Vagina (tissue), 2 donors: Measurements from ENCODE around the gene BMP5. TPM values are rescaled to one million over a fixed set of nuclear protein-coding genes. Genes with fewer than 3 reads are reported as not detected.

Experiments used
- DNase-seq, 2 donors: peaks; one replicate each; pipeline ENCODE4 v3.0.0-alpha.2; 2017; ENCODE audit errors: extremely low spot score in 2 of 2
- H3K27ac ChIP-seq: fragments of 200-600 bp; sonication (generic); one replicate; pipeline ENCODE4 v1.5.1; 2019
- H3K27me3 ChIP-seq: fragments of 200-600 bp; sonication (generic); one replicate; pipeline ENCODE4 v1.5.1; 2019
- H3K36me3 ChIP-seq, 2 donors: fragments of 200-600 bp; sonication (generic); one replicate each; pipeline ENCODE4 v1.5.1; 2017 to 2019
- H3K4me1 ChIP-seq: fragments of 200-600 bp; sonication (generic); one replicate; pipeline ENCODE4 v1.5.1; 2019
- H3K4me3 ChIP-seq, 2 donors: fragments of 200-600 bp; sonication (generic); 1 replicate in 1 of 2; 2 replicates in 1 of 2; pipeline ENCODE4 v1.5.1; 2016 to 2019
- H3K9me3 ChIP-seq: fragments of 200-600 bp; sonication (generic); one replicate; pipeline ENCODE4 v1.5.1; 2019
- CTCF ChIP-seq, 3 experiments: fragments of 450-650 bp in 2 of 3; fragments of 200-600 bp in 1 of 3; sonication (generic) in 1 of 3; IDR thresholded peaks; one replicate each; pipeline ENCODE4 v1.5.1; 2017 to 2019; ENCODE audit warnings: antibody characterized with exemption in 3 of 3, mild to moderate bottlenecking in 2 of 3, moderate library complexity in 2 of 3
- POLR2A ChIP-seq, 2 donors: fragments of 450-650 bp; IDR thresholded peaks; one replicate each; pipeline ENCODE4 v1.6.1; 2017; ENCODE audit warnings: antibody characterized with exemption in 2 of 2, mild to moderate bottlenecking in 2 of 2, moderate library complexity in 2 of 2
- POLR2AphosphoS5 ChIP-seq, 2 donors: sonication (generic); formaldehyde crosslinking; IDR thresholded peaks; one replicate each; pipeline ENCODE4 v1.9.0; 2017; ENCODE audit warnings: antibody characterized with exemption in 2 of 2, mild to moderate bottlenecking in 2 of 2, low read depth in 1 of 2; ENCODE audit not compliant: insufficient read depth in 1 of 2
- intact Hi-C: fragments of 100-400 bp; cut with DNase I; formaldehyde crosslinking; loops from one replicate; pipeline ENCODE4 v1.15.1; 2023
- total RNA-seq: library from RNA; depleted of rRNA; stranded (reverse); fragments of >200 nt; gene quantifications from one replicate; pipeline ENCODE4 v1.2.3, GENCODE V29; 2016

The BMP5 gene
- not detected for total RNA-seq

GRCh38 chr6:55875400-55875799 is at the start of gene BMP5:
Gene BMP5 (minus strand): TSS chr6:55875590. CDS start chr6:55874865, 725 bp downstream.
- H3K4me1 ChIP-seq, result no peaks in the 10 kb centered on the region
- no peak for DNase-seq
- H3K4me3 ChIP-seq, result no peak within 1 kb of the TSS
- intact Hi-C loops, result no loop called here
- no peaks in the 10 kb centered on the region for H3K36me3 ChIP-seq
- TF ChIP-seq CTCF (IDR thresholded peaks at IDR 0.05) (no peak), POLR2AphosphoS5 (IDR thresholded peaks at IDR 0.05; ENCODE audit: insufficient read depth in 1 of 2, low read depth in 1 of 2) (no peak)
- no peaks in the 10 kb centered on the region for H3K27me3 ChIP-seq
- no peaks in the 10 kb centered on the region for H3K9me3 ChIP-seq
- no peak within 1 kb of the TSS for H3K27ac ChIP-seq

DNA sequence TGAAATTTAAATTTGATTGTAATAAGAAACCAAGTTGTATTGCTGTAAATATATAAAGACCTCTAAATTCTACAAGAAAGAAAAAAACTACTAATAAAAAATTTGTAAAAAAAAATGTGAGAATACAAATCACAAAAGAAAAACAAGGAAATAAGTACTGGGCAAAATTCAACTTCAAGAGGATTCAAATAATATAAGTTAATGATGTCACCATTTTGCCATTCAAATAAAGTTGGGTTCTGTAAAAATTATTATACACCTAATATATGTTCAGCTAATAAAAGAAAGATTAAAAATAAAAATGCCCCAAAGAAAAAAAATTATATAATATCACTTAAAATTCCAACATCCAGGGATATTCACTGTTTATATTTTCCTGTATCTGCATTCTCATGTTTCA is 47.0 kb upstream of the BMP5 start:
- Histone ChIP-seq H3K27ac (no peak overlapping the region), H3K9me3 (no peaks in the 10 kb centered on the region), H3K27me3 (no peaks in the 10 kb centered on the region), H3K4me1 (no peaks in the 10 kb centered on the region), H3K36me3 (no peaks in the 10 kb centered on the region), H3K4me3 (no peak overlapping the region)
- no peak for TF ChIP-seq CTCF (IDR thresholded peaks at IDR 0.05)
- no peak for TF ChIP-seq POLR2AphosphoS5 (IDR thresholded peaks at IDR 0.05; ENCODE audit: insufficient read depth in 1 of 2, low read depth in 1 of 2)
- no peak for TF ChIP-seq POLR2A (IDR thresholded peaks at IDR 0.05)
- DNase-seq, result no peak
- intact Hi-C loops, result no loop called here

GRCh38 chr6:55919716-55920308 is 44.4 kb upstream of the BMP5 start:
- H3K27ac ChIP-seq, result no peak overlapping the region
- no peak overlapping the region for H3K4me3 ChIP-seq
- no peaks in the 10 kb centered on the region for H3K9me3 ChIP-seq
- no peaks in the 10 kb centered on the region for H3K36me3 ChIP-seq
- intact Hi-C loops, result no loop called here
- H3K4me1 ChIP-seq, result no peaks in the 10 kb centered on the region
- no peak for DNase-seq
- TF ChIP-seq CTCF (IDR thresholded peaks at IDR 0.05), result no peak
- no peak for TF ChIP-seq POLR2A (IDR thresholded peaks at IDR 0.05)
- TF ChIP-seq POLR2AphosphoS5 (IDR thresholded peaks at IDR 0.05; ENCODE audit: insufficient read depth in 1 of 2, low read depth in 1 of 2), result no peak
- no peaks in the 10 kb centered on the region for H3K27me3 ChIP-seq

- Histone ChIP-seq H3K27ac (no peak overlapping the region), H3K4me3 (no peak overlapping the region)
- intact Hi-C loops, result no loop called here
These were observed 43.2 kb upstream of the BMP5 start for GRCh38 chr6:55918639-55919038.

More at GRCh38 chr6:55918639-55919038, 43.2 kb upstream of the BMP5 start:
- Histone ChIP-seq H3K9me3 (no peaks in the 10 kb centered on the region), H3K27me3 (no peaks in the 10 kb centered on the region), H3K4me1 (no peaks in the 10 kb centered on the region), H3K36me3 (no peaks in the 10 kb centered on the region)
- DNase-seq, result no peak
- no peak for TF ChIP-seq POLR2AphosphoS5 (IDR thresholded peaks at IDR 0.05; ENCODE audit: insufficient read depth in 1 of 2, low read depth in 1 of 2)
- no peak for TF ChIP-seq POLR2A (IDR thresholded peaks at IDR 0.05)
- TF ChIP-seq CTCF (IDR thresholded peaks at IDR 0.05), result no peak
